Posterior cingulate gyrus (tissue), 11 donors: ENCODE results near the gene NDST1.

Source experiments
- DNase-seq, 10 donors: peaks; one replicate each; pipeline versions ENCODE4 v3.0.0 to v3.0.0-alpha.2; 2020 to 2021; ENCODE audit warnings: mixed read lengths in 3 of 10
- intact Hi-C: fragments of 100-400 bp; cut with DNase I; formaldehyde crosslinking; loops from one replicate; pipeline ENCODE4 v1.15.1; 2023

Gene NDST1

DNA sequence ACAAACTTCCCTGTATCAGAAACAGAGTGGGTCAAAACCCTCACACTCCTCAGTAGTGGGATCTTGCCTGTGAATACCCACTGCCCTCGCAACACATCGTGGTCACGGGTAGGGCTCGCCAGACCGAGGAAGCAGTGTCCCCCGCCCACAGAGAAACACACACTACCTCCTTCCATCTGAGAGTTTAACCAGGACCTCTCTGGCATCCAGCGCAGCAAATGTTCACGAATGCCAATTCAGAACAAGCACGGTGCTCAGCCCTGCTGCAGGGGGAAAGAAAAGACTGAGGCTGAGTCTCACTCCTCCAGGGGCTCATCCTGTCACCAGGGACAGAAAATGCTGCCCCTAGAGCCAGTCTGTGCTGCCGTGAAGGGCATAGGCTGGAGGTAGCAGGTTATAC lies 90.1 kb downstream of the NDST1 start:
- intact Hi-C loops: no loop called here
- DNase-seq: peak in 1 of 10 donors; percentile 58

DNA sequence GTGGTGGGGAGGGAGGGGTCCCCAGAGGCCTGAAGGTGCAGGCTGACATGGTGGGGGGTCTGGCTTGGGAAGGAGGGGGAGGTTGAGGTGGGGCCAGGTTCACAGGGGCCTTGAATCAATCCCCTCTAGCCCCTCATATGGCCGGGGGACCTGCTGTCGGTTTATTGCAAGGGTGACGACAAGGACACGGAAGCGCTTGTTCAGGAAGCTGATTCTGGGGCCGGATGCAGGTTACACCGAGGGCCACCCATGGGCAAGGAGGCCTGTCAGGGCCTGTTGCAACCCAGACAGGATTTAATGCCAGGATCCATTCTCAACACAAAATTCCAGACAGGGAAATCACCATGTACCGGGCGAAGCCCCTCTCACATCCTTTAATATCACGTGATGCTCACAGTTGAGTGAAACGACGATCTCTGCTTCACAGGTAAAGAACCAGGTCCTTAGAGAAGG lies 90.9 kb downstream of the NDST1 start:
- intact Hi-C loops: no loop called here

DNA sequence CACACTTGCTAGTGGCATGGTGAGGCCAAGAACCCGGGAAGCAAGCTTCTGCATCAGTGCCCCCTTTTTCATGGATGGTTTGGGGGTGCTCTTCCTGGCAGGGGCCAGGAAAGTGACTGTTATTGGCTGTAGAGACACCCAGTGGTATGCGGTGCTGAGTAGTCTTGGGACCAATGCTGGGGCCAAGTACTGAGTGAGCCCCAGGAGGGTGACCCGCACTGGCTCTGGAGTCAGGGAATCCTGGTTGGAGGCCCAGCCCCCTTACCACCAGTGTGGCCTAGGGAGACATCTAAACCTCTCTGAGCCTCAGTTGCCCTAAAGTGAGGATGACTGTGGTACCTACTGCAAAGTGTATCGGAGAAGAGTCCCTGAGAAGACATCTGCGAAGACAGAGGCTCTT lies 91.3 kb downstream of the NDST1 start:
- intact Hi-C loops: no loop called here
- DNase-seq: peak in 2 of 10 donors; percentile 36 to 51

More for the DNA sequence above, 90.9 kb downstream of the NDST1 start:
- DNase-seq: peak in 2 of 10 donors; percentile 25 to 39

GRCh38 chr5:150599917-150600511 lies 92.1 kb downstream of the NDST1 start:
- intact Hi-C loops: no loop called here
- DNase-seq: peak in 5 of 10 donors; percentile 38 to 85 (median 42)

DNA sequence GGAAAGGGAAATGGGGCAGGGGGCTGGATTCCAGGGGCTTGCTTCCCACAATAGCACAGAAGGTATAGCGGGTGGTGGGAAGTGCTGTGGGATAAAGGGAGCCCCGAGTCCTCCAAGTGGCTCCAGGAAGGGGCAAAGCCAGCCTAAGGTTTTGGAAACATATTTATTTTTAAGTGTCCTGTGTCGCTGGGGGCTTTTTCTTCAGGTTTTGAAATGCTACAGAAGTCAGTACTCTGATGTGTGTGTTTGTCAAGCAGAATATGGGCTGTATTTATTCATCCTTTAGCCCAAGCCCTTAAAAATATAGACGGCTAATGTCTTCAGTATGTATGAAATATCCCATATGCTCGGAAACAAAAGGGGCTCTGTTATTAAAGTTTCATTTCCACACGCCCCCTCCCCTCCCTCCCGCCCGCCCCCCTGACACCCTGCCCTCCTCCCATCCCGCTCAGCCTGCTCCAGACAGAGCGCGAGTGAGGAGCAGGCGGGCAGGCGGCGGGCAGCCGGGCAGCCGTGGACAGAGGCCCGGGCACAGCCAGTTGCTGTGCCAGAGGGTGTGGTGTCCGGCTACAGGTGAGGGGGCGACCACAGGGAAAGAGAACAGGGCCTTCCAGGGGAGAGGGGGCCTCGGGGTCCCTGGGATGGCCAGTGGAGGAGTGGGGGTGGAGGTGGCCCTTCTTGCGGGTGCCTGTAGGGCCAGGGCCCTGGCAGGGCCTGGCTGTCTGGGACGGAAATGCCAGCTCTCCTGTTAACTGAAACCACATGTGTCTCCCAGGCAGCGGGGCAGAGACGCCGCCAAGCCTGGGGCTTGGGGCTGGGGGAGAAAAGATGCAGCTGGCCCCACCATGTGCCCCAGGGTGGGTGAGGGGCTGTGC lies 92.9 kb downstream of the NDST1 start:
- intact Hi-C loops: no loop called here
- DNase-seq: peak in 2 of 10 donors; percentile 59 to 71

DNA sequence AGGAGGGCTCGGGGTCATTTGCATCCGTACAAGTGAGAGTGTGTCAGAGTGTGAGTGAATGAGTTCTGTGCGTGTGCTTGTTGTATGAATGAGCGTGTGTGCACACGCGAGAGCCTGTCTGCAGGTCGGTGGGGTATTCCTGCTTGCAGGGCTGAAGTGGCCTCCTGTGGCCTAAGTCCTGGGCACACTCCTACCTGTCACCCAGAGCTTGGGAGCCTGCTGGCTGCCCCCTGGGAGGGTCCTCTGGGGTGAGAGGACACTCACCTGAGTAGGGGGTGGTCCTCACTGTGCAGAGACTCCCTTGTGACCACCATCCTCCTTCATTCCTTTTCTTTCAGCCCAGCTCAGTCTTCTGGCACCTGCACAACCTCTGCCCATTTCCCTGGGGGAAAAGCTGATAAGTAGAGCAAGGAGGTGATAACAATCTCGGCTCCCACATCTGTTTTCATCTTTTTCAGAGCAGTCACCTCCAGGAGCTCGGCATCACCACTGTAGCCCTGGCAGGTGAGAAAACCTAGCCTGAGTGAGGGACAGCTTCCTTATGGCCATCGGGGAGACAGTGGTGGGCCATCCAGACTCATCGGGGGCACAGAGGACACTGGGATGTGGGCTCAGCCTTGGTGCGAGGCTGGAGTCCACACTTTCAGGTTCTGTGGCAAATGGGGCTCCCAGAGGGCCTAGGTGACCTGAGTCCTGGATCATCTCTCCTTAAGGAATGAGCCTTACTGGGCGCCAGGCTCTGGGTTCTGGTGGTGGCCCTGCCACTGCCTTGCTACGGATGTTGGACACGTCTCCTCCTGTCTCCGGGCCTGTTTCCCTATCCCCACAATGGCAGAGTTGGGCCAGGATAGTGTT lies 93.8 kb downstream of the NDST1 start:
- peak in 3 of 10 donors; percentile 53 to 67 (median 60) for DNase-seq
- intact Hi-C loops: no loop called here

DNA sequence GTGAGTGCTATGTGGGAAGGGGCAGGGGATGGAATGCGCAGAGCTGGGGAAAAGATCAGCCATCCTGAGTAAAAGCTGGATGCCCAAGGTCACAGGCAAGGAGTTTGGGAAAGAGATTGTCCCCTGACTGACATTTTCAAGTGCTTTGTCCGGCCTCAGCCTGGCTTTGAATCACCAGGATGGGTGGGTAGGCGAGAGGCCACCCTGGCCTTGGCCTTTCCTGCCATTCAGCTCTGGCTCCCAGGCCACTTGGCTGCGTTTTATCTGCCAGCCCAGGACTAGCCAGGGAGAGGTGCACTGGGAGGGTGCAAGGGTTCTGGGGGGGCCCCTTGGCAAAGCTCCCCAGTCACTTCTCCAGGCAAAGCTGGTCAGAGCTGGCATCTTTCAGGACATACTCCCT lies 95.1 kb downstream of the NDST1 start:
- DNase-seq: peak in 2 of 10 donors; percentile 65 to 67
- intact Hi-C loops: no loop called here

DNA sequence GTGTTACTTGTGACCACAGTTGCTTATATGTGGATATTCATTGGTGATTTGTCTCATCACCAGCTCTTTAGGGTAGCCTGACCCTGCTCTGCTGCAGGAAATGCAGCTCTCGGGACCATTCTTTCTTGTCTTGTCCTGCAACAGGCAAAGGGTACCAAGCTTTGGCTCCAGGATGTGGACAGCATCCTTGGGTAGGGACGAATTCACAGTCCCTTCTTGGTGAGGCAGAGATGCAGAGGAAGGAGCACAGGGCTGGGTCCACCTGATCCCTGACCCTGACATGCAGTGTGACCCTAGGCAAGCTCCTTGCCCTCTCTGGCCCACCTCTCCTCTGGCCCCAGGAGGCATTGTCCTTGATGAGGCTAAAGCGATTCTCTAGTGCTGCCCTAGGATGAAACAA lies 95.6 kb downstream of the NDST1 start:
- intact Hi-C loops: no loop called here
- DNase-seq: peak in 2 of 10 donors; percentile 20 to 48

GRCh38 chr5:150604010-150604409 lies 96.1 kb downstream of the NDST1 start:
- peak in 2 of 10 donors; percentile 7 to 35 for DNase-seq
- intact Hi-C loops: no loop called here

DNA sequence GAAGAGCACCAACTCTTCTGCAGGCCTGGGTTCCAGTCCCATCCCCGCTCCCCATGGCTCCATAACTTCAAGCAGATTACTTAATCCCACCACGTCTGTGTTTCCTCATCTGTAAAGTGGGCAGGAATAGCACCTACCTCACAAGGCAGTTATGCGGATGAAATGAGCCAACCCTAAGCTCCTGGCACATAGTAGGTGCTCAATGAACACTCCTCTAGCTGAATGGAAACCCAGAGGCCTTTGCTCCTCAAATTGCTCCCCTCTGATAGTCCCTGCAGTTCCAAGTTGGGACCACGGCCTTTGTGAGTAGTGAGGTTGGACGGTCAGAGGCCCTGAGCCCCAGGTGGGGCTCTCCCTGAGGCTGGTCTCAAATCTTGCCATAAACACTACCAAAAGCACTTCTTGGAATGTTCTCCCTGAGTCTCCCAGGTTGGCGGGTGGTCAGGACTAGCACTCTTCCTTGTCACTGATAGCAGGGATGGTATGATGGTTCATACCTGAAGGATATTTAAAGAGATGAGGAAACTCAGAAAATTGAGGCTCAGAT lies 97.0 kb downstream of the NDST1 start:
- DNase-seq: peak in 2 of 10 donors; percentile 15 to 50
- intact Hi-C loops: no loop called here

DNA sequence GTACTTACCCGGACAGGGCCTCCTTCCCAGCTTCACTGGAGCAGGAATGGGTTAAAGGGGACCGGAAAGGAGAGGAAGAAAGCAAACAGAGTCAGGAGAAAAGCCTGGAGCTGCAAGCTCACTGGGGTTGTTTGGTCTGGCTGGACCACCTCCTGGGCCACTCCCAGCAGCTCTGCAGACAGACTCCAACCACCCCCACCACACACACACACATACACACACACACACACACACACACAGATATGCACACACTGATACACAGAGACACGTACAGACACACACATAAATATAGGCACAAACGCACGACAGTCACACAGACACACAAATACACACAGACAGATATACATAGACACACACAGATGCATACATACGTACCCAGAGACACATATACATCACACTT lies 97.6 kb downstream of the NDST1 start:
- no peak for DNase-seq
- intact Hi-C loops: no loop called here

DNA sequence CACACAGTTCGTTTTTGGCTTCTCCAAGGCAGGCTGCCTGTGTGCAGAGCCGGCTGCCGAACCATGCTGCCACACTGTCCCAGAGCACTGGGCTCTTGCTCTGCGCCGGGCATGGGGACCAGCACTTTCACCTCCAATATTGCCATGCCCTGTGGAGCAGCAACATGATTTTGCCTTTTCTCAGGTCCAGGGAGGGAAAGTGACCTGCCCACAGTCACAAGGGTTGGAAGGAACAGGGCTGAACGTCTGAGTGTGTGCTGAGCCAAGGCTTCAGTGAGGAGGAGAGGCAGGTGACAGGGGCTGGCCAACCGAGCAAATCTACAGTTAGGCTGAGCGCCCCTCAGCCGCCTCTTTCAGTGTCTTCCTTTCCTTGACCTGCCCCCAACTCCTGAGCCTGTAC lies 98.5 kb downstream of the NDST1 start:
- peak in 1 of 10 donors; percentile 47 for DNase-seq
- intact Hi-C loops: no loop called here

- no peak for DNase-seq
- intact Hi-C loops: no loop called here
These were observed 99.2 kb downstream of the NDST1 start for GRCh38 chr5:150607105-150607504.
